Stimulated activated CD4-positive, alpha-beta T cell treated with anti-CD3 and anti-CD28 coated beads, Interleukin-15, amount 100 ng/mL, for 24 hours (primary cell): ENCODE results near the gene STAT5A.

ENCODE experiments used
- DNase-seq: peaks from one replicate; pipeline ENCODE4 v3.0.0-alpha.2; 2020

Gene STAT5A

DNA sequence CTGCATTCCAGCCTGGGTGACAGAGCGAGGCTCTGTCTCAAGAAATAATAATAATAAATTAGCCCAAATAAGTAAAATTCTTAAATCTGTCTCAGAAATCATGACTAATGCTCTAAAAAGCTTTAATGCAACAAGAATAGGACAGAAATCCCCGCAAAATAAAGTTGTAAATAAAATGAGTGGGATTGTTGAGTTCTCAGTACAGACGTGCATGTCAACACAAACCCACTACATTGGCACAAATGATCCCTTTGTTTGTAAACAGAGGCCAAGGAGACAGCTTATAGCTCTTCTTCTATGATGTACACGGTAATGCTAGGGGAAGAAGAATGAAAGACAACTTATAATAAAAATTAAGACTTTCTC lies 18.1 kb upstream of the STAT5A start:
- no peak for DNase-seq

- DNase-seq, result no peak
These were observed 17.7 kb upstream of the STAT5A start for GRCh38 chr17:42270596-42270995.

- no peak for DNase-seq
These were observed 17.1 kb upstream of the STAT5A start for GRCh38 chr17:42271006-42271778.

- no peak for DNase-seq
These were observed 16.6 kb upstream of the STAT5A start for GRCh38 chr17:42271779-42272035.

- DNase-seq, result no peak
These were observed 16.0 kb upstream of the STAT5A start for GRCh38 chr17:42272162-42272907.

DNA sequence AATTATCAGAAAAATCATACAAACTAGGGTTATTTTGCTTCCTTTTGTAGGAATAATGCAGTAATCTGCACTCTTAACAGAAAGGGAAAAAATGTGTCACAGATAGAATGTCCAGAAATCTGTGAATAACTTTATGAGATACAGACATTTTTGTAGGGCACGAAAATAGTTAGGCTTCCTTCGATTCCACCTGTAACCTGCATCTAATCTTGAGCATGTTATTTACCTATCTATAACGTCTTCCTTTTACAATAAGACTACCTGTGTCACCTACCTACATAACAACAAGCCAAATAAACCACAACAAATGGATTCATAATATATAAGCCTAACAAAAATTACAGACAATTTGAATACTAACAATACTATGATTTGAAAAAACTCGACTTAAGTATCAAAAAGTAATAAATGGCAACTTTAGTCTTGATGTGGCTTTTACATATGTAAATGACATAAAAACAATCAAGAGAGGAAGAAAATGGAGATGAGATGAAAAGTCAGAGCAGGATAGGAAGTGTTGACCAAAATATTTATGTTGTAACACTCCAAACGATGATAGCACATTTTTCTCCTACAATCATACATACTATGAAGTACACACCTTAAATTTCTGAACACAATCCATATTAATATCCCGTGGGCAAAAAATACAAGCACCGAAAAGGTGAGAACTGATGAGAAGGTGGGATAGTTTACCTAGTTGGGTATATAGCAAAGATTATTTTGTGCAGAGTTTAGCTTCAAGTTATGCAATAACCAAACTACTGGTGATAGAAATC lies 14.6 kb upstream of the STAT5A start:
- DNase-seq, result no peak

DNA sequence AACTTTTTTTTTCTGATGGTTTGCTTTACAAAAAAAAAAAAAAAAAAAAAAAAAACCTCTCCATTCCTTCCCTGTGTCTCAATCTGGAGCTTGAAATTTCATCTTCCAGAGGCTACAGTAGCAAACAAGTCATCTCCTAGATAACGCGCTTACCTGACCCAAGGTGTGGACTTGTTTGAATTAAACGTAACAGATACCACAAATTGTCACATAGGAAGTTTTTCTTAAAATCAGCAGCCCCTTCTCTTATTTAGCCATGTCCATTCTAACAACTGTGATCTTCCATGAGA lies 14.1 kb upstream of the STAT5A start:
- DNase-seq, result no peak

GRCh38 chr17:42274812-42275526 lies 13.3 kb upstream of the STAT5A start:
- no peak for DNase-seq

- peak; percentile 48 for DNase-seq
These were observed 12.6 kb upstream of the STAT5A start for GRCh38 chr17:42275527-42276358.

DNA sequence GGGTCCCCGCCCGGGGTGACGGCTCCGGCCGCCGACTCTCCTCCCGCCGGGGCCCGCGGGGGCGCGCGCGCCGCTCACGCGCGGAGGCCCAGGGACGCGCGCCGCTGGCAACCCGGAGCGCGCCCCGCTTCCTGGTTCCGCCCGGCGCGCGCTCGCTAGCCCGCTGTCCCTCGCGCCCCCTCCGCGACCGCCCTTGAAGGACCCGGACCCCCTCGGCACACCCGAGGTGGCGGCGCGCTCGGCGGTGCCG lies 12.0 kb upstream of the STAT5A start, which contains the start of gene STAT5B:
STAT5B (minus strand) TSS at position 33 of the 250 bp plus-strand sequence. CDS start 44,264 bp downstream, outside the sequence.
- DNase-seq, result peak; percentile 76

- DNase-seq, result peak; percentile 55
These were observed 11.5 kb upstream of the STAT5A start for GRCh38 chr17:42276609-42277341.

- peak; percentile 5 for DNase-seq
These were observed 11.0 kb upstream of the STAT5A start for GRCh38 chr17:42277342-42277712.

GRCh38 chr17:42279776-42280630 lies 8.3 kb upstream of the STAT5A start:
- DNase-seq, result no peak

DNA sequence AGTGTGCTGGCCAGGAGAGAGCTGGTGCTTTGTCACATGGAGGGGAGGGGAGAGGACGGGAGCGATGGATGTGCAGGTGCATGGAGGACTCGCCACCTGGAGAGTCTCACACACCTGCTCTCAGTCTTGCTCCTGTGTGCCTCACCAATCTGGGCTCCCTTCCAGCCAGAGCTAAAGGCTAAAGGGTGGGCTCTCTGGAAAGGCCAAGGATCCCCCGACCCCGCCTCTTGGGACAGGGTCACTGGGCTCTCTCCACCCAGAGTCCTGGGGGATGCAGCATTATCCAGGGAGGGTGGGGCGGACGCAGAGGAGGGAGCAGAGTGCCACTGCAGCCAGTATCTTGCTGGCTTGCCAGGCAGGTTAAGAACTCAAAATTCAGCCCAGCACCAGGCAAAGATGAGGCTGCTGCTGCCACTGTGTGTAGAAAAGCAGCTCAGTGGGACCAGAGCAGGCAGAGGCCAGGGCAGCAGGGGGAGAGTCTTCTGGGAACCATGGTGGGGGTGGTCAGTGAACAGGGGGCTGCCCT lies 6.7 kb upstream of the STAT5A start:
- DNase-seq, result peak; percentile 1

DNA sequence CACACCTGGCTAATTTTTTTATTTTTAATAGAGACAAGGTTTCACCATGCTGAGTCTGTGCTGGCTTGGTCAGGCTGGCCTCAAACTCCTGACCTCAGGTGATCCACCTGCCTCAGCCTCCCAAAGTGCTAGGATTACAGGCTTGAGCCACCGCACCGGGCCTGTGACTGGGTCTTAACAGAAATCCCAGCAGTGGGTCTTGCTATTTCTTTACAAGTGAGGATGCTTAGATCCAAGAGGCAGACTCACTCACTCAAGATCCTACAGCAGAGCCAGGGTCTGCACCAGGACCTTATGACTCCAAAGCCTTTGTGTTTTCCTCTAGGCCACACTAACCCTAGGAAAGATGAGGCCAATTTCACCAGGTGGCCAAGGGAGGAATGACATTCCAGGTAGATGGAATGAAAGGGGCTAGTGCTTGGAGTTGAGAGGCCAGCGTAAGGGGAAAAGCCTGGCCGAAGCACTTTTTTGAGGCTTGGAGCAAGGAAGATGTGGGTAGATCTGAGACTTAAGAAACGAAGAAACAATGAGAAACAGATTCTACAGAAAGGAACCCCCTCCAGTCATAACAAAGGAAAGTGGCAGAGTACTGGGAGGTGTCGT lies 5.7 kb upstream of the STAT5A start:
- no peak for DNase-seq

DNA sequence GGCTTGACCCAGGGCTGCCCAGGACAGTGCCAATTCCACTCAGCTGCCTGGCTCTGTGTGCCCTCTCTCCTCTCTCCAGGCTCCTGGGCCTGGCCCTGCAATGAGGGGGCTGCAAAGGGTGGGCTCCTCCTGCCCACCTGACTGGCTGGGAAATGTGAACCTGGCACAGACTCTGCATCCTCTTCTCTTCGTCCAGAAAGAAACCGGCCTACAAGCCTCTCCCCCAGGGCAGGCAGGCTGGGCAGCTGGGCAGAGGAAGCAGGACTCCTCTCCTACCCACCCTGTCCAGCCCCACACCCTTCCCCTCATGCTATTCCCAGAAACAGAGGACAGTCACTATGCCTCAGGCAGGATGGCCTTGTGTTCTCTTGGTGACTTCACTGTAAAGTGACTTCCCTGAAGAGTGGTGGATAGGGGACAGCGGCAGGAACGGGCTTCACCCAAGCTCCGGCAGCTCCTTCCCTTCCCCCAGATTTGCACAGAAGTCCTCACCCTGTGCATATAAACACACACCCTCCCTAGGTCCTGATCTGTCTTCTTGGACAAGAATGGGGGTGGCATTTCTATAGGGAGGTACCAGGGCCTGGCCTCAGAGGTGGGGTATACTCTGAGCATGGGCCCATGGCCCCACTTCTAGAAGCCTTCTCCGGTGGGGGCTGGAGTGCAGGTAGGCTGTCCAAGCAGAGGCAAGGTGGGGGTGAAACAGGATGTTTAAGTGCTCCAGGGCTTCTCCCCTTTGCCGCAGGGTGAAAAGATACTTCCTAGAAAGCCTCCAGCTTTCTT lies 4.9 kb upstream of the STAT5A start:
- no peak for DNase-seq

GRCh38 chr17:42284024-42284369 lies 4.3 kb upstream of the STAT5A start:
- DNase-seq, result no peak

DNA sequence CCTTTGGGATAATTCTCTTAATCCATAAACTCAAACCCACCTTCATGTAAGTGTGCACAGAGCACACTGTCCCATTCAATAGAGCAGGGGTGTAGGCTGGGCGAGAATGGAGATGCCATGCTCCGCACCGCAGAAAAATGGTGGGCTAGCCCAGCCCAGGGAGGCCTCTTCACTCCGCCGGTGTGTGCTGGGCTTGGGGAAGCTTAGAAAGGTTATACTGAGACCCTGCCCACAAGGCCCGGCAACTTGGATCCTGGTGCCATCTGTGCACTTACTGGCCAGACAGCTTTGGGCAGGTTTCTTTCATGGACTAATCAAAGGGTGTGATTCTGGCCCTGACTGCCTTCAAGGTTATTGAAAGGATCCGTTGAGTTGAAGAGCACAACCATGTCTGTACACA lies 3.7 kb upstream of the STAT5A start:
- DNase-seq, result no peak

GRCh38 chr17:42285346-42286050 lies 2.8 kb upstream of the STAT5A start:
- no peak for DNase-seq
